ENCODE measurements around the gene OSTC.

Gene OSTC

DNA sequence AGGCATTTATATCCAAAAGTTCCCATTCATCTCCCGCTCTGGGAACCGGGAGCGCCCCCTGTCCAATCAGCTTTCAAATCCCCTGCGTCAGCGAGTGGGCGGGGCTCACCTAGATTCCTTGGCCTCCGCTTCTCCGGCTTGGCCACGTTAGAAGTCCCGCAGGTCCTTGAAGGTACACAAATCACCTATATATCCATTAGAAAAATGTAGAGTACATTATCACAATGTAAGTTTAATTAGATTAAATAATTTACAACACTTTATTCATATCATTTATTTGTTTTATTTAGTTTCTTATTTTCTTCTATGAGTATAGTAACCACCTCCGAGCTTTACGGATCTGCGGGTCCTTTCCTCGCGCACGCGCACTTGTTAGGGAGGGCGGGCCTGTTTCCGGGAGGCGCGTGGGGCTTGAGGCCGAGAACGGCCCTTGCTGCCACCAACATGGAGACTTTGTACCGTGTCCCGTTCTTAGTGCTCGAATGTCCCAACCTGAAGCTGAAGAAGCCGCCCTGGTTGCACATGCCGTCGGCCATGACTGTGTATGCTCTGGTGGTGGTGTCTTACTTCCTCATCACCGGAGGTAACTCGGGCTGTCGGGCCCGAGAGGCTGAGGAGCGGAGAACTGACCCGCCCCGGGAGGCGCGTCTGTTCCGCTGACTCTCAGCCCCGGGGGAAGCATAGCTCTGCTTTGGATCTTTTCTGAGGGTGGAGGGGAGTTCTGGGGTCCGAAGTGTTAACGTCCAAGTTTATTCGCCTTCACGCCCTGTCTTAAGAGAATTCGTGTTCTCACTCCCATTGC lies at the start of gene OSTC:
Gene OSTC (plus strand): TSS at position 388 of the 802 bp plus-strand sequence. CDS start 57 bp downstream, at position 445.
- peak; percentile 86 for DNase-seq

DNA sequence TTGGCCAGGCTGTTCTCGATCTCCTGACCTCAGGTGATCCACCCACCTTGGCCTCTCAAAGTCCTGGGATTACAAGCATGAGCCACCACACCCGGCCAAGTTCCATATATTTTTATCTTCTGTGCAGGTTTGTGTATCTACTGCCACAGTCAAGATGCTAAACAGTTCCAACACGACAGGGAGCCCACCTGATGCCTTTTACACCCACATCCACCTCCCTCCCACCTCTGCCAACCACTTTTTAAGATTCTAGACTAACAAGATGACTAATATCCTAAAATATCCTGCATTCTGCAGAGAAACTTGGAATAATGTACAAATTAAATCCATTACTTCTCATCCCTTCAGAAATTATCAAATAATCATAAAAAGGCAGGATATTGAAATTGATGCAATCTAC lies 49.3 kb upstream of the OSTC start:
- no peak for DNase-seq

DNA sequence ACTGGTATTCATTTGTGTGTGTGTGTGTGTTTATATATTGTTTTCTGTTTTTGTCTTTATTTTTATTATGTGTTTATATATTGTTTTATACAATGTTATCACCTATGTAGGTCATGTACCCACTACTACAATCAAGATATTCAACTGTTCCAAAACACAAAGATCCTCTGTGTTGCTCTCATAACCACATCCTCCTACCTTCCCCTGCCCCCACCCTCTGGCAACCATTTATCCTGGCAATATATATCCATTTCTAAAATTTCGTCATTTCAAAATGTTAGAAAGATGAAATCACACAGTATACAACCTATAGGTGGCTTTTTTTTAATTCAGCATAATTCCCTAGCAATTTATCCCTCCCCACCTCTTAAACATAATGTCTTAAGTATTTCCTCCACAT lies 48.9 kb upstream of the OSTC start:
- no peak for DNase-seq

DNA sequence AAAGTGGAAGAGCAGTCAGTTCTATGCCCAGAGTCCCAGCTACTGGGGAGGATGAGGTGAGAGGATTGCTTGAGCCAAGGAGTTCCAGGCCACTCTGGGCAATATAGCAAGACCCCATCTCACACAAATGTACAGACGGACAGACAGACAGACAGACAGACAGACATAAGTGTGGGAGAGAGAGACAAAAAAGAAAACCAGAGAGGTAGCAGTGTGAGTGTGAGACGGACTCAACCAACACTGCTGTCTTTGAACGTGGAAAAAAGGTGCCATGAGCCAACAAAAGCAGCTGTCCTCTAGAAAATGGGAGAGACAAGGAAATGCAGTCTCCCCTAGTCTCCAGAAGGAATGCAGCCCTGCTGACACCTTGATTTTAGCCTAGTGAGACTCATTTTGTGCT lies 48.2 kb upstream of the OSTC start:
- no peak for DNase-seq

DNA sequence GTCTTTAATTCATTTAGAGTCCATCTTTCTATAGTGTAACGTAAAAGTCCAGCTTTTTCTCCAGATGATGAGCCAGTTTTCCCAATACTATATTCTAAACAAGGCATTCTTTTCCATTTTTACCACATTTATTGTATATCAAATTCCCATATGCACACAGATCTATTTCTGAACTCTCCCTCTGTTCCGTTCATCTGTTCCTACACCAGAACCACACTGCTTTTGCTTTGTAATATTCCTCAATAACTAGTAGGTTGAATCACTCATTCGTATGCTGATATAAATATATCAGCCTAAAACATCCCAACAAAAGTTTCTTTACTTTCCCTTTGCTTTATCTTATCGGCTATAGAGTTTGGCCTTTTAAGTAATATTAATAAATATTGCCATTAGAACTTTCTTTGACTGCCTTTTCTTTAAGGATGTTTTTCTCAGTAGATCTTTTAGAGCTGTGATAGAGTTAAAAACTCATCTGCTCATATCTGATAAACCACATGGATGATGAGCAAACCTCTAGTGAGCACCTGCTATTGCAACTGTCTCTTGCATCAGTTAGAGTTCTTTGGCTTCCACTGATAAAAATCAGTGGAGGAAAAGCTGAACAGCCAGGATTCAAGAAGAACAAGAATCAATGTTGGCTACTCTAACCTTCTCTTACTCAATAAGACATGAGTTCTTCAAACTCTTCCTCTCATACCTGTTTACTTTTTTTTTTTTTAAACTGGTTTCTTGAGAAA lies 43.2 kb upstream of the OSTC start:
- DNase-seq: no peak

DNA sequence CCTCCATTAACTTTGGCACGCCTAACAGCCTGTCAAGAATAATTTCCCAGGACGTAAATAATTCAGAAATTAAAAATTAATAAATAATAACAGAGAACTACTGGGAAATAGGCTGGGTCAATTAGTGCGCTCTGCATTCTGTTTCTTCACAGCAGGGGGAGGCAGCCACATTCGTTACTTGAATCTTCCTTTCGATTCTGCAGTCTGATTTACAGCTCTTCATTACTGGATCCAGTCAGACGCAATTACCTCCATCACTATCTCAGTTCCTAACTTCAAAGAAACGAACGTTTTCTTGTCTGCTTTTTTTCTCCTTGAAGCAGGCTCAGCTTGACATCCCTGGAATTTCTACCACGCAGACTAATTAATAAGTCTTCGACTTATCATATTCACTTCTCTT lies 39.0 kb upstream of the OSTC start:
- DNase-seq: no peak

DNA sequence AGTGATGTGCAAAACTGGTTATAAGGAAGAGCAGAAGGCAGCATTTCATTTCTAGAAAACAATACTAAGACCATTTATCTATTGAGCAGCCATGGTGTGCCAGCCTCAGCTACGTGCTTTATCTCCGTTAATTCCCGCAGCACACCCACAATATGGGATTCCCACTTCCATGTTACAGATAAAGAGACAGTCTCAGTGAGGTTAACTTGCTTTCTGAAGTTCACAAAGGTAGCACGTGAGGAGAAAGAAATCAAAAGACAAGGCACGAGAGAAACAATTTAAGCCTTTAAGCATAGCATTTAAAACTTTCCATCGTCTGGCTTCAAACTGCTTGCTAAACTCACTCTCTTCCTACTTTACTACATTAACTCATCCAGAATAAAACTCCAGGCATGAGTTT lies 38.0 kb upstream of the OSTC start:
- DNase-seq: no peak

DNA sequence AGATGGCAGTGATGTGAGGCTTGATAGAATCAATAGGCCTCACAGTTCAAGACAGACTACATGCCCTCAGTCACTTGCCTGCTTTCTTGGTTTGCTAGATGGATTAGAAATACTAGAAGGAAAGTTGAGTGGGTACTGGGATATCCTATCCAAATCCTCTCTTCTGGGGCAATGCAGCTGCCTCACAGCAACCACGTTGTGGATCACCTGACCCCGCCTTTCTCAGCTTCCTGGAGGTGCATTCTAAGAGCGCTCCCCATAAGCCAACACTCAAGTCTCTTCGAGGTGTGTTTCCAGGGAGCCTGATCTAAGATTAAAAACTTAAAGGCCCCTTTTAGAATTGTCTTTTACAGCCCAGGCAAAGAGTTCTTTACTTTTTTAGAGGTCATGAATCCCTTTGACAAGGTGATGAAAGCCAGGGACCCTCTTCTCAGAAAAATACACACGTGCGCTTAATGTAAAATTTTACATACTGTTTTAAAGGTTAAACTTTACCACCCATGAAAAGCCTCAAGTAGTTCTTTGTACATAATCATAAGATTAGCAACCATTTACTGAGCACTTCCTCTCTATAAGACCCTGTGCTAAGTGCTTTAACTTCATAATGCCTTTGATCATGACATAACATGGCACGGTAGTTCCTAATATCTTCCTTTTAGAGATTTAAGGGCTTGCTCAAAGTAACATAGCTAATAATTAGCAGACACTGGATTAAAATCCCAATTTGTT lies 30.9 kb upstream of the OSTC start:
- DNase-seq: no peak

DNA sequence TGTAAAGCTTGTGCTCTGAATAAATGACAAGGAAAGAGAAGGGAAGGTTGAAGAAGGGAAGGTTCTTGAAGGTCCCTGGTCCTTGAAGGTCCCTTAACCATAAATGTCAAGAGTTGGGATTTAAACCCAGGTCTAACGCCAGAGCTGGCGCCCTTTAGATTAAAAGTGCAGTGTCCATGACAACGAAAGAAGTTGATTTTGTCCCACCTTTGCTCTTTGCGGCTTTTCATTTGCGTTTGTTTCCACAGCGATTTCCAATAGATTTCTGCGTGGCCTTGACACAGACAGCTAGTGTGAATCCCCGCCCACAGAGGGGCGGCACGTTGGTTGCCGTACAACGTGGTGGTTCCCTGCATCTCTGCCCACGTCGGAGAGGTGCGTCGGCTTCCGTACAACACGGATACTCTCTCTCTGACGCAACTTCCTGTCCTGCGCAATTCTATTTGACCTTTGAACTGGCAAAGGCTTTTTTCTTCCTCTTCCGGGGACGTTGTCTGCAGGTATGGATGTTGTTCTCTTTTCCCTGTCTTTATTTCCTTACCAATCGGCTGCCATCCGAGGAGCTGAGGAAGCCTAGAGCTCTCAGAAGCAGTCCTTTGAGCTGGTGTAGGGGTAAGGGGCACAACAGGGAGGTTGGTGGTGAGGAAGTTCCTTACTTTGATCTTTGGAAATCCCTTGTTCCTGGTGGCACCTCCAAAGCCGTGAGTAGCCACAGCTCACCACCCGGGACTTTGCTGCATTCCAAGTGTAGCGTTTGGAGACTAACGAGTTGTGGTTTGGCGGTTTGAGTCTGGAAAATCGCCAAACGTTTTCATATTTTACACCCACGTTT lies 30.1 kb upstream of the OSTC start, which contains the start of gene RPL34:
Gene RPL34 (plus strand): TSS at position 476 of the 832 bp plus-strand sequence. CDS start 1,384 bp downstream, outside the sequence.
- peak; percentile 83 for DNase-seq

DNA sequence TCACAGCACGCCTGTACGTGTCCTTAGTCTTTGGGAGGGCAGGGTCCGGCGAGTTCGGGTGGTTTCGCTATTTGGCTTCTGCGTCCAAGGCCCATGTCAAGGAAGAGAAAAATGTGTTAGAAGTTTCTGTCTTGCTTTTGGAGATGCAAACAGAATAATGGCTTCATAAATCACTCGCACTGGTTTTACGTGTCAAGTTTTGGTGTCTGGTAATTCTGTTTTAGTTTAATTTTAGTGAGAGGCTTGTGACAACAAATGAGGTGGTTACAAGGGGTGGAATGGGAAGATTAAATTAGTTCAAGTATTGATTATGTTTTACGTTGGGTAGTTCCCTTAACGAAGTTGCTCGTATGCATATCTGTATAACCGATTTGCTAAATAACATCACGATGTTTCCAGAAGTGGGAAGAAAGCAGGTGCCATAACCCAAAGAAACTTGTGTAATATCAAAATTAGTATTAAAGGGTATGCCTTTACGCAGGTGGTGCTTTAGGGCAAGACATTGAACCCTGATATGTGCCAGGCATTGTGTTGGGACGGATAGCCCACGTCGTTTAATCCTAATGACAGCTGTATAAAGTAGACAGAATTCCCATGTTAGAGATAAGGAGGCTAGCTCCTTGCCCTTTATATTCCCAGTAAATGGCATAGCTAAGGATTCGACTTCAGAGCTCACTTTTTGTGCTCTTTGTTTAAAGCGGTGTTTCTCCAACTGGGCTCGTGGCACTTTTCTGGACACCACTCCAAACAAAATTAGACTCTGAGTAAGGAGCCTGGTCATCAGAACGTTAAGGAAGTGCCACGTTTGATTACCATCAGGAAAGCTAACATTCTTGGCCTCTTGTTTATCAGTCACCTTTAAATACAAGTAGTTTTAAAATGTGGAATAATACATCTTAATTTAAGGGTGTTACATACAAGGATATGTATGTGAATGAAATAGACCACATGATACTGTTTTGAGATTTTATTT lies 29.2 kb upstream of the OSTC start:
- no peak for DNase-seq

DNA sequence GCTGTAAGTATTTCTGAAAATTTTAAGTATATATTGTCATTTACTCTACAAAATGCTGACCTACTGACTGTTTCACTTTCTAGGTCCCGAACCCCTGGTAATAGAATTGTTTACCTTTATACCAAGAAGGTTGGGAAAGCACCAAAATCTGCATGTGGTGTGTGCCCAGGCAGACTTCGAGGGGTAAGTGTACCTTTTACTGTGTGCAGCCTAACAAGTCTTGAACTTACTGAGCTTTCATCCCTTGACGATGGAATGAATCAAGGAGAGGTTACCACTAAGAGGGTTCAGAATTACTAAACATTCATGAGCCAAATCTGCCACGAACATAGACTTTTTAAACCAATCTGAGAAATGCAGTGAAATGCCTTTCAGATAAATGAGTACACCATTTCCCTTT lies 28.4 kb upstream of the OSTC start:
- DNase-seq: no peak

DNA sequence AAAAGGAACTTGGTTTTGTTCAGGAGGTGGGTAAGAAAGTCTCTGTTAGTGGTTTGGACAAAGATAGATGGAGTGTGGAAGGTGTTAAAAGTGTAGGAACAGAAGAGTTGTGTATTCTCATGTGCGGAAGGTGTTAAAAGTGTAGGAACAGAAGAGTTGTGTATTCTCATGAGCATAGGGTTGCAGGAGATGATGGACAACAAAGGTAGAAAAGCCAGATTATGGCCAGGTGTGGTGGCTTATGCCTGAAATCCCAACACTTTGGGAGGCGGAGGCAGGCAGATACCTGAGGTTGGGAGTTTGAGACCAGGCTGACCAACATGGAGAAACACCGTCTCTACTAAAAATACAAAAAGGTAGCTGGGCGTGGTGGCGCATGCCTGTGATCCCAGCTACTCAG lies 27.6 kb upstream of the OSTC start:
- DNase-seq: no peak

DNA sequence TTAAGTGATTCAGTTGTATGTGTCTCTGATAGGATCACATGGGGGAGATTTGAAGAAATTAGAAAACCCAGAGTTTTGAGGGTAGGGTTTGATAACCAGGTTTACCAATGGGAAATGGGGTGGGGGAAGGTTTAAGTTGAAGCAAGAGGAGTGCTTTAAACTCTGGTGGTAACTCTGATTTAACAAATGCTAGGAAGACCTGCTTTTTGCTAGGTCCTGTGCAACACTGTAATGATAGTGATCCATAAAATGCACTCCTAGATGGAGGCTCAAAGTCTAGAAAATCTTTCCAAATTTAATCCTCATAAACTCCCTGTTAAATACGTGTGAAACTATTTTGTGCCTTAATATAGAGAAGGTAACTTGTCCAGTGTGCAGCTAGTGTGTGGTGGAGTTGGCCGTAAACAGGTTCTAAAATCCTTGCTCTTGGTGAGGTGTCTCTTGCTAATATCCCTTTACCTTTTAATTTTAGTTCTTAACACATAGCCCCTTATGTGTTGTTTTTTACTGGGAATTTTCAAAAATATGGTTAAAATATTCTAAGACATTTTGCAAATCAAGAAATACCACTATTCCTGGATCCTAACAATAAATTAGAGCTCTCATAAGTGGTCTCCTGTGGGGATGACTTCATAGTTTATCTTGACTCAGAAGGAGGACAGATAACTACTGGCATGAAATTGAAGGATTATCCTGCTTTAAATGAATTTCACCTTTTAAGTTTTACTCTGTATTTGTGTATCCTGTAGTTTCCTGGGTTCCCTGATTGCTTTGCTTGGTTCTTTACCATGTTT lies 25.9 kb upstream of the OSTC start:
- DNase-seq: no peak

DNA sequence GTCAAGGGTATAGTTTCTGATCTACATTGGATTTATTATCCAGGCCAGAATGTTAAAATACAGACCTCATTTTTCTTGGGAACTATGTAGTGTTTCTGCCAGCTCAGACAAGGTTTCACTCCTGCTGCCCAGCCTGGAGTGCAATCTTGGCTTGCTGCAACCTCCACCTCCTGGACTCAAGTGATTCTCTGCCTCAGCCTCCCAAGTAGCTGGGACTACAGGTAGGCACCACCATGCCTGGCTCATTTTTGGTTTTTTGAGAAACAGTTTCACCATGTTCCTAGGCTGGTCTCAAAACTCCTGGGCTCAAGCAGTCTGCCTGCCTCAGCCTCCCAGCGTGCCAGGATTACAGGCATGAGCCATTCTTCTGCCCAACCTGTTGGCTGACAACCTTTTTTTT lies 24.3 kb upstream of the OSTC start:
- no peak for DNase-seq

DNA sequence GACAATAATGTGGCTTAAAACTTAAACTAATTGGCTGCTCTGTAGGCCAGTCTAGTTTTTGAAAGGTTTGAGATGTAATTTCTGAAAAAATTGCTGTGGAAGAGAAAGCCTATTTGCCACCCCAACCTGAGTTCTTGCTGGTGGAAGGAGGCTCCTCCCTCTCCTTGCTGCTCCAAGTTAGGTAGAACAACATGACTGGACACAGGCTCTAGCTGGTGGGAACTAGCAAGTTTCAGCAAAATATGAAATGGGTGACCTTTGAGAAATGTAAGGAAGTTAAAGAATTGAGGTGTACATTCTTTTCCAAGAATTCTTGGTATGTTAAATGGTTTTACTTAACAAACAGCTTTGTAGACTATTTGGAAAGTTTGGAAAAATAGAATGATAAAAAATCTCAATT lies 22.0 kb upstream of the OSTC start:
- DNase-seq: no peak

DNA sequence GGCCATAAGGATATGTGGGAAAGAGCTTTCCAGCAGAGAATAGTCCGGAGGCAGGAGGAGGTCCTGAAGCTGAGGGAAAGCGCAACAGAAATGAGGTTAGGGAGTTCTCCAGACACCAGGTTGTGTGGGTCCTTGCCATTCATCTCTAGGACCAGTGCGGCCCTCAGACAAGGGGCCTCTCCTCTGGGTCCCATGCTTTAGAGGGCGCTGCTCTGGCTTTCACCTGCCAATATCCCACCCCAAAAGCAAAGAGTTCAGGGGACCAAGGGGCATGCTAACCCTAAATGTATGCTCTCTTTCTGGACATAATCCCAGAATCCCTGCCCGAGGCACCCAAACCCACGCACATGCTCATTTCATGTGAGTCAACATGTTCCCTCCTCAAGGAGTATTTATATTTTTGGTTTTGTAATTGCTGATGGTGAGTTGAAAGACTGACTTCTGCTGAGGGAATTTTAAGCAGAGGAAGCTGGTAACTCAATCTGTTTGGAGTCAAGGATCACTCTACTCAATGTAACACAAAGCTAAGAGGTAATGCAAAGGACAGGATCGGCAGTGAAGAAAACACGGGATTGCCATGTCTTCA lies 15.2 kb upstream of the OSTC start:
- DNase-seq: no peak

DNA sequence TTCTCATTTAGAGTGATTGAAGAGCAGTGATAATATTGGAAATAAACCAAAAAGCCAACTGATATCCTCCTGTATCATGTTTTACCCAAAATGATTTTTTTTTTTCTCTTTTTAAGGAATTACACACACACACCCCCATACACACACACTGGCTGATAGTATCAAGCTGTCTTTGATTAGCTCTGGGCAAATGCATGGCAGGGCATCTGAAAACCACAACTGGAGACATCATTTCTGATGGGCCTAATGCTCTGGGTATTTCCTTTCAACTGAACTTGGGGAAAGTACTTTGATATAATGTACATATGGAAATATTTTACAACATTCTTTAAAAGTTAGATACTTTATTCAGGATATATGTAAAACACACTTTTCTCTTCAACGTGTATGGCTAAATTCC lies 14.2 kb upstream of the OSTC start:
- DNase-seq: no peak

DNA sequence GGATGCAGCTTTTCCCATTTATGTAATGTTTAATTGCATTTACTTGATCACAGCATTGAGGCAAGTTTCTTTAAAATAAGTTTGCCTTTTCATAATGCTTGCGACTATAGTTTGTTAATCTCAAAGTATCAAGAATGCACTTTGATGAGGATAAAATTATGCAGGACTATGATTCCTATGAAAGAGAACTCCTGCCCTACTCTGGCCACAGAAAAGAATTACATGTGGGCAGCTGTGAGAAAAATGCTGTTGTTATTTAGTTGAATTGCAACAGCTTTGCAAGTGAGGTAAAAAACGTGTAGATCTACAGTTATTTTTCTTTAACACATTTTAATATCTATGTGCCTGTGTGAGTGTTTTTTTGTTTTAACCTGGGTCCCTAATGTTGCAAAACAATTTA lies 12.5 kb upstream of the OSTC start:
- no peak for DNase-seq

DNA sequence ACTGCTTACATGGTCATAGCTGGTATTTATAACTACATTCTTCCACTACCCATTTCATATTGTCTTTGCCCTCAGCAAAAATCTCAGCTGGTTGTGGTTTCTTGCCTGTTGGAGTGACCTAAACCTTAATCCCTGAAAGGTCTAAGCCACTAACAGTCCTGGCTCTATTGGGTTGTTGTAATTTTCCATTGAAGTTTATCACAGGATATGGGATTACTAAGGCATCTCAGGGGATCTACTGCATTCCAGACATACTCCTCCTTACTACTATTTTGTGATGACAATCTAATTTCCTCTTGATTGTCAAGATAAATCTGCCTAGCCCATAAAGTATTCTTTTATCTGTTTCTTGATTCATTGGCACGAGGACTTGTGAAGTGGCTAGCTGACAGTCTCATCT lies 6.2 kb upstream of the OSTC start:
- DNase-seq: no peak

DNA sequence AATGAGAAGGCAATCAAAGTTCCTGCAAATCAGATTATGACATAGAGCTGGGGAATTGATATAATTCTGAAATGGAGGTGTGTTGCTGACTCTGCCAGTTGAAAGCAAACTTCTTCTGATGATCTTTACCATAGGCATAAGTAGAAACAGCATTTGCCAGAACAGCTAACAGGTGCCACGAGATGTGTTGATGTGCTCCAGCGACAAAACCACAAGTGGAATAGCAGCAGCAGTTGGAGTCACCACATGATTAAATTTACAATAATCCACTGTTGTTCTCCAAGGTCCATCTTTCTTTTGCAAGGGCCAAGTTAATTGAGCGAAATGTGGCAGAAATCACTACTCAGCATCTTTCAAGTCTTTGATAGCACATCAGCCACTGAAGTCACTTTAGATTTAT lies 3.7 kb upstream of the OSTC start:
- DNase-seq: no peak

All from NCI-H1105 (cell line).